ENCODE results near the gene MYO18A.

MYO18A gene

DNA sequence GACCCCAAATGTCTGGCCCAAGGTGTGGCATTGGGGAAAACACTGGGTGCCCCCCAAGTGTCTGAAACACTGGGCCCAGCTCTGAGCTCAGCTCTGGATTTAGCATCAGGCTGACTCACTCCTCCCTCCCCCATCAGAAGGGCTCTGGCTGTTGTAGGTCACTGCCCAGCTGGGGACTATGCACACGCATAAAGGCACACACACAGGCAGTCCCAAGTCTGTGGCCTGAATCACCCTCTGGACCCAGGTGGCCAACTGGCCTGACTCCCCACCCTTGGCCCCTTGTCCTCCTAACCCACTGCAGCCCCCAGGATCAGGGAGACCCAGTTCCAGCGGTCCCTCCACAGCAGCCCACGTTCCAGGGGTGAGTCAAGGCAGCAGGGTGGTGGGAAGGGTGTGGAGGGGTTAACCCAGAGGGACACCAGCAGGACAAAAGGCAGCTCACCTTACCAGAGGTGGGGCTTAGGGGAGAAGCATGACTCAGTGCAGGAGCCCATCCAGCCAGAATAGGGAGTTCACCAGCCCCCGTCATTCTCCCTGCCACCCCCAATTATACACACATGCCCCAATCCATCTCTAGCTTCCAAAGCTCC, 47.0 kb downstream of the MYO18A start:
- peak; percentile 74 for DNase-seq
- Histone ChIP-seq H3K36me3 (replicated peaks) (no peaks in the 10 kb centered on the region), H3K27ac (no peak overlapping the region), H3K4me3 (ENCODE audit: low read depth, low read length) (no peak overlapping the region), H3K27me3 (replicated peaks) (no peaks in the 10 kb centered on the region)
- in situ Hi-C loops (cut with HindIII; ENCODE audit: low pct_ligation_motif_present, low sequenced_read_pairs), result no loop called here
- TF ChIP-seq, protein P1, sequence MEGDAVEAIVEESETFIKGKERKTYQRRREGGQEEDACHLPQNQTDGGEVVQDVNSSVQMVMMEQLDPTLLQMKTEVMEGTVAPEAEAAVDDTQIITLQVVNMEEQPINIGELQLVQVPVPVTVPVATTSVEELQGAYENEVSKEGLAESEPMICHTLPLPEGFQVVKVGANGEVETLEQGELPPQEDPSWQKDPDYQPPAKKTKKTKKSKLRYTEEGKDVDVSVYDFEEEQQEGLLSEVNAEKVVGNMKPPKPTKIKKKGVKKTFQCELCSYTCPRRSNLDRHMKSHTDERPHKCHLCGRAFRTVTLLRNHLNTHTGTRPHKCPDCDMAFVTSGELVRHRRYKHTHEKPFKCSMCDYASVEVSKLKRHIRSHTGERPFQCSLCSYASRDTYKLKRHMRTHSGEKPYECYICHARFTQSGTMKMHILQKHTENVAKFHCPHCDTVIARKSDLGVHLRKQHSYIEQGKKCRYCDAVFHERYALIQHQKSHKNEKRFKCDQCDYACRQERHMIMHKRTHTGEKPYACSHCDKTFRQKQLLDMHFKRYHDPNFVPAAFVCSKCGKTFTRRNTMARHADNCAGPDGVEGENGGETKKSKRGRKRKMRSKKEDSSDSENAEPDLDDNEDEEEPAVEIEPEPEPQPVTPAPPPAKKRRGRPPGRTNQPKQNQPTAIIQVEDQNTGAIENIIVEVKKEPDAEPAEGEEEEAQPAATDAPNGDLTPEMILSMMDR (IDR thresholded peaks at IDR 0.05; ENCODE audit: low read depth, low read length, missing control alignments), result no peak

DNA sequence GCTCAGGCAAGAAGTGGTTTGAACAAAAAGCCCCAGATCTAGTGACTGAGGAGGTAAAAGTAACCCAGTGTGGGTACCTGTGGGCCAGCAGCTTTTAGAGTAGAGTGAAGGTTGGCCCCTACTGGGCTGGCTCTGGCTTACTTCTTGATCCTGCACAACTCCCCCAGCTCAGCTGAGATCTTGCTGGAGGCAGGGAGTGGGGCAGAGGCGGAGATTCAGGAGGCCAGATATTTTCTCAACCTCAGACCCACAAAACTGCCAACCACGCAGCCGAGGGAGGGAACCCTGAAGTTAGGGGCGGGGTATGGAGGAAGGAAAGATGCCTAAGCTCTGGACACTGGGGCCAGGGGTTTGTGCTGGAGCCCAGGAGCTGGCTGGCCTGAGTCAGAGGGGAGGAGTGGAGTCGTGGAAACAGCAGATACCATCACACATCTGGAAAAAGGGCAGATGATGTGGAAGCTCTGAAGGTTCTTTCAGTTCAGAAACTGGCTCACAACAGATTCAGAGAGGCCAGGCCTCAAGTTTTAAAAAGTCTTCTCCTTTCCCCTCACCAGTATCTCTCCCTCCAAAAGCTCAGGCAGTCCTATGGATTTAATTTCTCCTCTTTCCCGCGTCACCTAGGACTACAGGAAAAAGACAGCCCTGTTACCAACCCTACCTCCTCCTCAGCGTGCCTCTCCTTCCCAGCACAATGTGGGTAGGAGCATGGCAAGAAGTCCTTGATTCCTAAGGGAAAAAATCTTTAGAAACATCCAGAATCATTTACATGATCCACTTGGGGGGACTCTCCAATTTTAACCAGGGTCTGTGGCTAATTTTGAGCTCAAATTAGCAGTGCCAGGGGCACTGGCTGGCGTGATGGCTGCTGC, 48.1 kb downstream of the MYO18A start:
- TF ChIP-seq, protein P1 (IDR thresholded peaks at IDR 0.05; ENCODE audit: low read depth, low read length, missing control alignments), result no peak
- Histone ChIP-seq H3K27me3 (replicated peaks) (no peaks in the 10 kb centered on the region), H3K36me3 (replicated peaks) (no peaks in the 10 kb centered on the region), H3K27ac (peak overlapping the region; percentile 9), H3K4me3 (ENCODE audit: low read depth, low read length) (no peak overlapping the region)
- in situ Hi-C loops (cut with HindIII; ENCODE audit: low pct_ligation_motif_present, low sequenced_read_pairs), result no loop called here
- DNase-seq, result no peak

DNA sequence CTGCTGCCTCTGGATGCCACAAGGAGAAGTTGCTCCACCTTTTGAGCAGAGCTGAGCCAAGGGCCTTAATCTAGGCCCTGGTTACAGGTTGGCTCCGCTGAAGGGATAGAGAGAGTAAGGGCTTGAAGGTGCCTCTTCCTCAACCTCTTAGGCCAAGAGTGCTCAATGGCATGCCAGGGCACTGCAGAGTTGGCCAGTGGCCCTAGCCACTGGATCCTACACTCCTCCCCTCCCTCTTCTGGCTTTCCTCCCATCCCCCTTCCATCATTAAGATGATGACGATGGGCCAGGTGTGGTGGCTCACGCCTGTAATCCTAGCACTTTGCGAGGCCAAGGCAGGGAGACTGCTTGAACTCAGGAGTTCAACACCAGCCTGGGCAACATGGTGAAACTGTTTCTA, 50.5 kb downstream of the MYO18A start:
- Histone ChIP-seq H3K36me3 (replicated peaks) (no peaks in the 10 kb centered on the region), H3K27ac (no peak overlapping the region), H3K4me3 (ENCODE audit: low read depth, low read length) (no peak overlapping the region), H3K27me3 (replicated peaks) (no peaks in the 10 kb centered on the region)
- DNase-seq, result no peak
- TF ChIP-seq, protein P1 (IDR thresholded peaks at IDR 0.05; ENCODE audit: low read depth, low read length, missing control alignments), result no peak
- in situ Hi-C loops (cut with HindIII; ENCODE audit: low pct_ligation_motif_present, low sequenced_read_pairs), result no loop called here

DNA sequence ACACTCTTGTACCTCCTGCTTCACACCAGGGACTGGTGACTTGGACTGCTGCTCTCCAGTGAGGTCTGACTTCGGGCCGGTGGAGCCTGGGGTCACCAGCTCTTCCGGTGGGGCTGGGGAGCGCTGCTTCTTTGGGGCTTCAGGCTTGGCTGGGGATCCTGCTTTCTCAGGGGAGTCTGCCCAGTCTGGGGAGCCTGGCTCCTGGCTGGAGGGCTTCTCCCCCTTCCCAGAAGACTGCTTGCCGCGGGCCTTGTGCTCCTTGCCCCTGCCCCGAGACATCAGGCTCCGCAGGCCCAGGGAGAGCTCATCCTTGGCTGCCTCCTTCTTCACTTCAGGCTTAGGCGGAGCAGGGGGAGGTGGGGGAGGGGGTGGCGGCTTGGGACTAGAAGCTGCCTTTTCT, 52.4 kb downstream of the MYO18A start:
- Histone ChIP-seq H3K36me3 (replicated peaks) (no peaks in the 10 kb centered on the region), H3K4me3 (ENCODE audit: low read depth, low read length) (no peak overlapping the region), H3K27ac (no peak overlapping the region), H3K27me3 (replicated peaks) (no peaks in the 10 kb centered on the region)
- TF ChIP-seq, protein P1 (IDR thresholded peaks at IDR 0.05; ENCODE audit: low read depth, low read length, missing control alignments), result no peak
- DNase-seq, result no peak
- in situ Hi-C loops (cut with HindIII; ENCODE audit: low pct_ligation_motif_present, low sequenced_read_pairs), result no loop called here

DNA sequence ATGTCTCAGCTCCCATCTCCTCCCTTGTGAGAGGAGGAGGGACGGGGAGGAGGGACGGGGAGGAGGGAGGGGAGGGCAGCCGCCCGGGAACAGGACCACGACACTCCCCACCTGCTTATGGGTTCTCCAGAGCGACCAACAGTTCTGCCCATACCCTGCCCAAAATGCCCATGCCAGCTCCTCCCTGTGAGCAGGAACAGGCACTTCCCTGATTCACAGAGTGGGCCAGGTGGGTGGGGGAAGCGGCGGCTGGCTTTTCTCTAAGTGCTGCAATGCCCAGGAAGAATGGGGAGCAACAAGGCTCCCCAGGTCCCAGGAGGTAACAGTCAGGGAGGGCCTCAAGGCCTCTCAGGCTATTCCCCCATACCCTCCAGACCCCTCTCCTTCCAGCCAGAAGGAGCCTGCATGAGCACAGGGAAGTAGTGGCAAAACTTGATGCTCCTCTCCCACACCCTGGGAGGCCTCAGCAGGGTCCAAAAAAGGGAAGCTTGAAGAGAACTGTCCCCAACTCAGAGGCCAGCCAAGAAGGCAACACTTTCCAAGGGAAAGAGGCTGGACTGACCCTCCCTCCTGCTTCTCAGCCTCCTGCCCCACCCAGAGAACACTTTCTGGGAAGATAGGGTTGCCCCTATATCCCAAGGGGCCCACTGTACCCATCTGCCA, 53.8 kb downstream of the MYO18A start:
- Histone ChIP-seq H3K4me3 (ENCODE audit: low read depth, low read length) (no peak overlapping the region), H3K36me3 (replicated peaks) (no peaks in the 10 kb centered on the region), H3K27ac (no peak overlapping the region), H3K27me3 (replicated peaks) (no peaks in the 10 kb centered on the region)
- TF ChIP-seq, protein P1 (IDR thresholded peaks at IDR 0.05; ENCODE audit: low read depth, low read length, missing control alignments), result no peak
- in situ Hi-C loops (cut with HindIII; ENCODE audit: low pct_ligation_motif_present, low sequenced_read_pairs), result no loop called here
- no peak for DNase-seq
